HepG2 (cell line): ENCODE measurements around the gene CCDC183. TPM values are rescaled to one million over a fixed set of nuclear protein-coding genes. Genes with fewer than 3 reads are reported as not detected.

ENCODE experiments used
- AGO2 ChIP-seq: fragments of 200-400 bp; formaldehyde crosslinking; optimal IDR thresholded peaks from 2 replicates; pipeline ENCODE3; 2017; ENCODE audit warnings: mild to moderate bottlenecking, low read depth, low read length, moderate library complexity
- BORCS8-MEF2B ChIP-seq: sonication (generic); formaldehyde crosslinking; IDR thresholded peaks from 2 replicates; pipeline ENCODE4 v1.8.0; 2022; ENCODE audit warnings: mild to moderate bottlenecking, missing genetic modification reagents
- CSRNP1 ChIP-seq: sonication (generic); formaldehyde crosslinking; IDR thresholded peaks from 2 replicates; pipeline ENCODE4 v1.8.1; 2023; ENCODE audit warnings: mild to moderate bottlenecking, missing genetic modification reagents
- DMAP1 ChIP-seq: IDR thresholded peaks from 2 replicates; pipeline ENCODE4 v1.6.1; 2016
- FIP1L1 ChIP-seq: fragments of 200-400 bp; formaldehyde crosslinking; IDR thresholded peaks from 2 replicates; pipeline ENCODE4 v1.6.1; 2018; ENCODE audit warnings: low read depth, mild to moderate bottlenecking, low read length, moderate library complexity, borderline replicate concordance; ENCODE audit not compliant: insufficient read depth
- HDAC6 ChIP-seq: fragments of 200-600 bp; sonication (generic); IDR thresholded peaks from 2 replicates; pipeline ENCODE4 v1.7.0; 2017; ENCODE audit warnings: mild to moderate bottlenecking, antibody characterized with exemption, low read length, low read depth
- NFKB2 ChIP-seq: sonication (generic); formaldehyde crosslinking; IDR thresholded peaks from 2 replicates; pipeline ENCODE4 v1.4.0; 2020; ENCODE audit warnings: missing genetic modification reagents, borderline replicate concordance
- RFXAP ChIP-seq: sonication (generic); formaldehyde crosslinking; IDR thresholded peaks from 2 replicates; pipeline ENCODE4 v1.4.0; 2020; ENCODE audit warnings: missing genetic modification reagents, borderline replicate concordance
- SMAD9 ChIP-seq: sonication (generic); formaldehyde crosslinking; IDR thresholded peaks from 2 replicates; pipeline ENCODE4 v1.5.1; 2020; ENCODE audit warnings: mild to moderate bottlenecking, missing genetic modification reagents
- TBX3 ChIP-seq: fragments of 450-650 bp; IDR thresholded peaks from 2 replicates; pipeline ENCODE4 v1.6.1; 2017; ENCODE audit warnings: antibody characterized with exemption, mild to moderate bottlenecking, inconsistent platforms, borderline replicate concordance
- ZBTB43 ChIP-seq: sonication (generic); formaldehyde crosslinking; conservative IDR thresholded peaks from 2 replicates; pipeline ENCODE4 v1.4.0; 2020; ENCODE audit warnings: missing genetic modification reagents
- ZBTB49 ChIP-seq: sonication (generic); formaldehyde crosslinking; IDR thresholded peaks from 2 replicates; pipeline ENCODE4 v1.4.0; 2020; ENCODE audit warnings: missing genetic modification reagents, borderline replicate concordance
- ZFP91 ChIP-seq: sonication (generic); formaldehyde crosslinking; IDR thresholded peaks from 2 replicates; pipeline ENCODE4 v1.9.0; 2022; ENCODE audit warnings: missing genetic modification reagents, mild to moderate bottlenecking, borderline replicate concordance
- ZNF18 ChIP-seq: sonication (generic); formaldehyde crosslinking; IDR thresholded peaks from 2 replicates; pipeline ENCODE4 v1.8.0; 2022; ENCODE audit warnings: mild to moderate bottlenecking, missing genetic modification reagents; ENCODE audit not compliant: insufficient replicate concordance
- ZNF253 ChIP-seq: sonication (generic); formaldehyde crosslinking; IDR thresholded peaks from 2 replicates; pipeline ENCODE4 v1.8.0; 2022; ENCODE audit warnings: mild to moderate bottlenecking, missing genetic modification reagents, borderline replicate concordance
- ZNF317 ChIP-seq: sonication (generic); formaldehyde crosslinking; IDR thresholded peaks from 2 replicates; pipeline ENCODE4 v1.5.0; 2020; ENCODE audit warnings: mild to moderate bottlenecking, missing genetic modification reagents
- ZNF639 ChIP-seq: conservative IDR thresholded peaks from 2 replicates; pipeline ENCODE4 v1.6.1; 2018; ENCODE audit warnings: missing genetic modification reagents
- polyA plus RNA-seq, 8 experiments: library from polyadenylated mRNA; depleted of rRNA in 3 of 8; stranded (reverse) in 7 of 8; unstranded in 1 of 8; fragments of >200 nt; fragmentation: Illumina TruSeq in 4 of 8; extraction: Trizol in 4 of 8; gene quantifications; 2 replicates each; pipeline versions ENCODE4 v1.2.1 to v1.2.3, GENCODE V29; 2011 to 2016; ENCODE audit warnings: low read depth in 4 of 8, missing spikeins in 1 of 8, mixed read lengths in 1 of 8; ENCODE audit not compliant: insufficient read depth in 1 of 8
- total RNA-seq, 5 experiments: library from RNA; depleted of rRNA; stranded (reverse); fragments of >200 nt; fragmentation: Illumina TruSeq; extraction: Trizol; gene quantifications; 2 replicates each; pipeline ENCODE4 v1.2.3, GENCODE V29; 2016; ENCODE audit warnings: low read depth in 1 of 5

CCDC183 gene
- total and polyA plus RNA-seq, 2 of the 13 experiments (the other 11 are each of a cell fraction or from before 2014, with no cell fraction given) = 5.0 to 66.4 TPM

GRCh38 chr9:136849038-136849959 is 53.2 kb downstream of the CCDC183 start, which contains the start of gene PHPT1 (continued):
- TF ChIP-seq ZBTB43 (CRISPR knock-in tag) (no peak), NFKB2 (CRISPR knock-in tag) (no peak), ZNF18 (CRISPR knock-in tag) (no peak), FIP1L1 (0 out of 2 replicates have a peak, but pooled peaks have one; percentile 63), HDAC6 (no peak), ZBTB49 (no peak), RFXAP (CRISPR knock-in tag) (peak; percentile 73), ZNF317 (CRISPR knock-in tag) (no peak), SMAD9 (no peak), ZNF253 (0 out of 2 replicates have a peak, but pooled peaks have one; percentile 11), AGO2 (peak; percentile 78), ZFP91 (CRISPR knock-in tag) (peak; percentile 99), BORCS8-MEF2B (CRISPR knock-in tag) (peak; percentile 83), CSRNP1 (peak; percentile 78), ZNF639 (peak; percentile 83), TBX3 (no peak), DMAP1 (CRISPR knock-in tag) (peak; percentile 90)
